GM18499 (cell line): ENCODE results near the gene PLCB1.
"Not testable (repeated sequence)": the region's sequence is repeated elsewhere in the genome, so short reads cannot be mapped to it uniquely, and the experiment has no call there.

ENCODE experiments used
- ATAC-seq: cut with Tn5 transposase; IDR thresholded peaks from one replicate; pipeline ENCODE4 v1.9.1; 2021; ENCODE audit warnings: moderate number of reproducible peaks; ENCODE audit not compliant: insufficient read depth, unreplicated experiment

PLCB1 gene

GRCh38 chr20:8131598-8132483, at the start of gene PLCB1:
TSS of gene PLCB1 (plus strand) at chr20:8132266. CDS start at chr20:8132652, 386 bp downstream.
- ATAC-seq: peak; percentile 30

DNA sequence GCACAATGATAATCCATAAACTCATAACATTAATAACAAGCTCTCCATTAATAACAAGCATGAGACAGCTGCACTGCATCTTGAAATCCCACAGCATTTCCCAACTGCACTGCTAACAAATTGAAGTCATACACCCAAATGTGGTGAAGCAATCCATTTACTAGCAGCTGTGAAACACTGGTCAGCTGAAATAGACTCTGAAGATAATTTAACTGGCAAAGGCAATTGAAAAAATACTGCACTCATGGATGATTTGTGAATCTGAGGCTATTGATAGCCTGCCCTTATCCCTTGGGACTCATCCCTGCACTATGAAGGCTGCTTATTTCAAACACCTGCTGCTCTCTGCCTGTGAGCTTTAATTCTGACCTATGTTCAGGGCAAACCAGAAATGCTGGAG, 49.1 kb upstream of the PLCB1 start:
- no peak for ATAC-seq

DNA sequence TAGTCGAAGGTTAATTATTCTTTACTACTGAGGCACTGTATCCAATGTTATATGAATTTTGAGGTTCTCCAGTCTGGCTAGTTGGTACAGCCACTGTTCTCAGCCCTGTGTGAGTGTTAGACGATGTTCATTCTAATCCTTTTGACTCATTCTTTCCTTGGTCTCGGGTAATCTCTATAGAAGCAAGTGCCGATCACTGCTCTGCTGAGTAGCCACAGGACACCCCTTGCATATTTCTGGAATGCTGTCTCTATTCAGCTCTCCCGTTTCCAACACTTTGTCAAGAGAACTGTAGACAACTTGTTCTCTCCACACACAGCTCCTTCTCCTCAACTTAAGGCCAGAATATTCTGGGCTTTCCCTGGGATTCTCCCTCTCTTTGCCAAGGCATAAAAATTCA, 42.4 kb upstream of the PLCB1 start:
- no peak for ATAC-seq

- no peak for ATAC-seq
Observed at GRCh38 chr20:8094415-8094818, 37.6 kb upstream of the PLCB1 start.

GRCh38 chr20:8094850-8095249, 37.2 kb upstream of the PLCB1 start:
- no peak for ATAC-seq

DNA sequence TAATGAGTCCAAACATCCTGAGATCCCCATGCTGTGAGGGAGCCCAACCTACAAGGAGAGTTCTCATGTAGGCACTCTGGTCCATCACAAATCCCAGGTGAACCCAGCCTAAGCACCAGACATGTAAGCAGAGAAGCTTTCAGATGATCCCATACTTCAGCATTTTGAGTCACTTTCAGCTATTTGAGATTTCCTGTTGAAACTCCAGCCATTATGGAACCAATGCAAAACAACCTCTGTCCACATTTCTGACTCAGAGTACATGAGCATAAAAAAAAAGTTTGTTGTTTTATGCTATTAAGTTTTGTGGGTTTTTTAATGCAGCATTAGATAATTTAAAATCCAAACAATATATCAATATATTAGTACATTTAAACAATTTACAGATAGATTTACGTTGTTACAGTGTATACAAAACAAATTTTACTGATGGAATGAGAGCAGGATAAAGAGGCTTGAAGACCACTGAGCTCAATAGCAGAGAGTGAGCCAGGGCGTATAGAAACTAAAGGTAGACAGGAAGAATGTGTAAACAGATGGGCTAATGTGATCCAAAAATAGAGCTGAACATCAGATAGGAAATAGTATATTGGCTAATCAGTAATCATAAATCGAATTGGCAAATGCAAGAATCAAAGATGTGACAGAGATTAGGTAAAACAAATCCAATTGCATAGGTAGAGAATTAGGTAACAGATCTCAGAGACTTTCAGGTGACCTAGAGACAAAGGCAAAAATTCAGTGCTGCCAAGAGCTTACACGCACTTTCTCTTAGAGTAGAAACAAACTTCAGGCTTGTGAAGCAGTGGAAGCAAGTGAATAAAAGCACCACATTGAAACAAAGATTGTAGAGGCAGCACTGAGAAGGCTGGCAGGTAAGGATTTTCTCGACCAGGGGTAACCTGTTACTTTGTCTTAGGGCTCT, 36.2 kb upstream of the PLCB1 start:
- no peak for ATAC-seq

GRCh38 chr20:8097307-8097706, 34.8 kb upstream of the PLCB1 start:
- no peak for ATAC-seq

DNA sequence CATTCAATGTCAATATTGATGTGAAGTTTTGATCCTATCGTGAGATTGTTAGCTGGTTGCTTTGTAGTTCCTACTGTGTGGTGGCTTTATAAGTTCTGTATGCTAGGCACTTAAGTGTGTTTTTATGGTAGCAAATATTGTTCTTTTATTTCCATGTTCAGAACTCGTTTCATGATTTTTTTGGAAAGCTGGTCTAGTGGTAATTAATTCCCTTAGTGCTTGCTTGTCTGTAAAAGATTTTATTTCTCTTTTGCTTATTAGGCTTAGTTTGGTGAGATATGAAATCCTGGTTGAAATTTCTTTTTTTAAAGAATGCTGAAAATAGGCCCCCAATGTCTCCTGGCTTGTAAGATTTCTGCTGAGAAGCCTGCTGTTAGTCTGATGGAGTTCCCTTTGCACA, 27.8 kb upstream of the PLCB1 start:
- no peak for ATAC-seq

GRCh38 chr20:8114612-8115011, 17.5 kb upstream of the PLCB1 start:
- ATAC-seq: not testable (repeated sequence)

DNA sequence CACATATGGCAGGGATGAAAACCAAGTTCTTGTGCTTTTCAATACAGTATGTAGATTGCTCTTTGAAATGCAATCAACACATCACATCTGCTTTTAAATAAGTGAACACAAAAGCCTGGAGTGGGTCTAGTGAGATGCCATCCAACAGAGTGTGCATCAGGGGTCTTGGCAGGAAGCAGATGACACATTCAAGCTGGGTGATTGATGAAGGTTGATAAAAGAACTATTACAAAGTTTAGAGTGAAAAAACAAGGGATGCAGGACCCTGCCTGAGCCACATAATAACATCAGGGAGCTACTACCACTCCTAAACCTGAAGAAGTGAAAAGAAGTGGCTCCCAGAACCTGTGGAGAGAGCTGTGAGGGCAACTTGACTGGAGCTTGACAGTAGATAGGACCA, 16.6 kb upstream of the PLCB1 start:
- ATAC-seq: no peak

DNA sequence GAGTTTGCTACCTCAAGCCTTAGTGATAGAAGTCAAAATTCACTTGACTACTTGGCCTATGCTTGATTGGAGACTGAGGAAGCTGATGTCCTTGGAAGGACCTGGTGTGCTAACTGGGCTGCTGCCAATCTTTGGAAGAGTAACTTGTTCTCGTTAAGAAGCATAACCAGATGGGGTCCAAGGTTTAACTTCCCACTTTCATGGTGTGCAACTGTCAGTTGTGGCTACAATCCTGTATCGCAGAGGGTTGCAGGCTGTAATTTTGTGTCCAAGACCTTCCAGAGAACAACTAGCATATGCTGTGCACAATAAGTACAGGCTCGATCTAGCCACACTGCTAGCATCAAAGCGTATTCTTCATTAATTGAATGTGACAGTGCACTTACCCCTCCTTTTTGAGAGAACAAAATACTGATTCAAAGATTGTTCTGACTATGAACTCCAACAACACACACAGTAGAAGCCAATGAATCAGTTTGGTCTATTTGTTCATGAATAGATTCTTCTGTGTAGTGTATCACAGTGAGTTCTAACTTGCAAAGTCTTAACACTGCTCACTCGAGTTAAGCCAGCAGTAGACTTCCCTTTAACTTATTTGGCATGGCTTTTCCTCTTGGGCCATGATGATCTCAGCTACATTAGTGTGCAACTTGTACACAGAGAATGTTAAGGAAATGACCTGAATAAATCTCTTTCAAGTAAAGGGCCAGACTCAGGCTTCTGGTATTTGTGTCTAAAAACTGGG, 15.8 kb upstream of the PLCB1 start:
- no peak for ATAC-seq

GRCh38 chr20:8117636-8118035, 14.4 kb upstream of the PLCB1 start:
- ATAC-seq: no peak

GRCh38 chr20:8118039-8118438, 14.0 kb upstream of the PLCB1 start:
- no peak for ATAC-seq

- no peak for ATAC-seq
Observed at GRCh38 chr20:8118760-8119159, 13.3 kb upstream of the PLCB1 start.

GRCh38 chr20:8121666-8122065, 10.4 kb upstream of the PLCB1 start:
- no peak for ATAC-seq

GRCh38 chr20:8124639-8125038, 7.4 kb upstream of the PLCB1 start:
- ATAC-seq: no peak

- ATAC-seq: no peak
Observed at GRCh38 chr20:8126181-8126580, 5.9 kb upstream of the PLCB1 start.

DNA sequence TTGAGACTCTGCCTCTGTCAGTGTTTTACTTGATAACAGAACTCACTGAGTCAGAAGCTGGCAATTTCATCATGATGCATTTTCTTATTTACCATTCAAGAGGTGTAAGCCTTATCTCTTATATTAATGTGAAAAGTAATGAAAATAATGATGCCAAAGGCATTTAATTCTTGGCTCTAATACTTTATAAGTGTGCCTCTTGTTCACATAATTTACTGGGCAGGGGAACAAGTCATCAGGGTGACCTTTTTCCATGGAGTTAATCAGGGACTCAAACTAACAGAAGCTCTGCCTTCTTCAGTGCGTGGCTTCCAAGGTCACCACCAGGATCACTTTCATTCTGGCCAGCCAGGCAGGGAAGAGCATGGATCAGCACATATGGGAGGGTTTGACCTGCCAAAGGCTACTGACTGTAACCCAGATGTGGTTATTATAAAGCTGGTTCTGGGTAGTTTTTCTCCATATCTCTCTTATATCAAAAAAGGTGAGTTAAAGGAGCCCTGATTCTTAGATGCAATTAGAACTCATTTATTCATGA, 5.2 kb upstream of the PLCB1 start:
- no peak for ATAC-seq

DNA sequence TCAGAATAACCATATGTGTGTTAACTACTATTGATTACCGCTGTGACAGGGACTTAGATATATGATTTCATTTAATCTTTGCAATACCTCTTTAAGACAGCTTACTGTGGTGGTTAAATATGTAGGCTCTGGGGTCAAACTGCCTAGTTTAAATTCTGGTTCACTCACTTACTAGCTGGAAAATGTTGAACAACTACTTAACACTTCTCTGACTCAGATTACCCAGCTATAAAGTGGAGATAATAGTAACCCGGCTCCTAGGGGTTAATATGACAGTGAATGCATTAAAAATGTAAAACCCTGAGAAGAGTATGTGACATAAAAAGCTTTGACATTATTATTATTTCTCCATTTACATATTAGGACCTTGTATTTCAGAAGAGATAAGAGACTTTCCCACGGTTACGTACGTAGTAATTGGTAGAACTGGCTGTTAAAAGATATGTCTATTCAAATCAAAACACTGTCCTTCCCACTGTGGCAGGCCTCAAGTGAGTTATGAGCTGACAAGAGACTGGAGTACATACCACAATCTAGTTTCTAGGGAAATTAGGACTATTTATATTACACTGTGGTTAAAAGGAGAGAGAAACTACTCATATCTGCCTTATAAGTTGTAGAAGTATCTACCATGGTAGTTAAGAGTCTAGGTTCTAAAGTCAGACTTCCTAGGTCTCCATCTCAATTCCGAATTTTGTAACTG, 4.4 kb upstream of the PLCB1 start:
- ATAC-seq: peak; percentile 97
